D721Med (cell line): ENCODE results near the gene COL19A1.
"Not testable (repeated sequence)": the region's sequence is repeated elsewhere in the genome, so short reads cannot be mapped to it uniquely, and the experiment has no call there.

ENCODE experiments used
- DNase-seq: peaks from one replicate; pipeline ENCODE4 v3.0.0; 2011; ENCODE audit warnings: low spot score; ENCODE audit not compliant: insufficient read length
- FAIRE-seq: peaks from 2 replicates; lab custom pipeline; 2011; peaks lifted over from hg19 to GRCh38; lab: Jason Lieb, UNC
- CTCF ChIP-seq: IDR thresholded peaks from 2 replicates; pipeline ENCODE4 v1.5.1; 2012; ENCODE audit warnings: mild to moderate bottlenecking, control low read depth; ENCODE audit not compliant: insufficient read depth; ENCODE audit errors: missing control alignments

Gene COL19A1

GRCh38 chr6:69866351-69866769 lies at the start of gene COL19A1:
Gene COL19A1, plus strand, starts transcription at chr6:69866556. Its CDS starts 13,012 bp downstream, at chr6:69879568.
- FAIRE-seq: no peak
- no peak for TF ChIP-seq CTCF
- DNase-seq: no peak

- no peak for FAIRE-seq
- no peak for DNase-seq
- TF ChIP-seq CTCF: no peak
Observed at GRCh38 chr6:69816569-69816968, 49.8 kb upstream of the COL19A1 start.

GRCh38 chr6:69817358-69817757 lies 49.0 kb upstream of the COL19A1 start:
- FAIRE-seq: no peak
- no peak for DNase-seq
- TF ChIP-seq CTCF: no peak

- no peak for TF ChIP-seq CTCF
- FAIRE-seq (no peak), DNase-seq (no peak)
Observed at GRCh38 chr6:69818223-69818930, 48.0 kb upstream of the COL19A1 start.

GRCh38 chr6:69819138-69819537 lies 47.2 kb upstream of the COL19A1 start:
- DNase-seq (no peak), FAIRE-seq (no peak)
- no peak for TF ChIP-seq CTCF

- no peak for TF ChIP-seq CTCF
- FAIRE-seq (no peak), DNase-seq (no peak)
Observed at GRCh38 chr6:69820018-69820417, 46.3 kb upstream of the COL19A1 start.

GRCh38 chr6:69820438-69820837 lies 45.9 kb upstream of the COL19A1 start:
- no peak for TF ChIP-seq CTCF
- FAIRE-seq (no peak), DNase-seq (no peak)

- not testable (repeated sequence) for FAIRE-seq, DNase-seq
Observed at GRCh38 chr6:69824355-69824754, 42.0 kb upstream of the COL19A1 start.
